Lung (tissue), 12 donors: ENCODE results near the gene BAG5. TPM values are rescaled to one million over a fixed set of nuclear protein-coding genes. Genes with fewer than 3 reads are reported as not detected.

ENCODE experiments used
- ATAC-seq: fragments of 200-7000 bp; cut with Tn5 transposase; one replicate; pipeline ENCODE4 v1.9.1; 2020; ENCODE audit warnings: moderate number of reproducible peaks; ENCODE audit not compliant: insufficient read depth, low FRiP score
- DNase-seq, 3 donors: peaks; one replicate each; pipeline ENCODE4 v3.0.0-alpha.2; 2013 to 2017
- H3K27ac ChIP-seq, 2 donors: one replicate each; pipeline ENCODE4 v1.5.1; 2013; ENCODE audit warnings: mild to moderate bottlenecking in 2 of 2, moderate library complexity in 2 of 2, control low read depth in 1 of 2, inconsistent platforms in 1 of 2, low read depth in 1 of 2, low read length in 1 of 2
- H3K27me3 ChIP-seq, 3 donors: one replicate each; pipeline ENCODE4 v1.5.1; 2013; ENCODE audit warnings: low read length in 2 of 3; ENCODE audit not compliant: control insufficient read depth in 3 of 3, insufficient read depth in 3 of 3
- H3K36me3 ChIP-seq, 4 donors: one replicate each; pipeline ENCODE4 v1.5.1; 2013; ENCODE audit warnings: low read length in 4 of 4, mild to moderate bottlenecking in 1 of 4, moderate library complexity in 1 of 4; ENCODE audit not compliant: control insufficient read depth in 4 of 4, insufficient read depth in 4 of 4
- H3K4me1 ChIP-seq, 5 donors: one replicate each; pipeline ENCODE4 v1.5.1; 2013; ENCODE audit warnings: low read length in 5 of 5, mild to moderate bottlenecking in 2 of 5, moderate library complexity in 1 of 5; ENCODE audit not compliant: control insufficient read depth in 5 of 5, insufficient read depth in 5 of 5
- H3K4me3 ChIP-seq: one replicate; pipeline ENCODE4 v1.5.1; 2013; ENCODE audit warnings: mild to moderate bottlenecking, control low read depth, moderate library complexity
- H3K9ac ChIP-seq, 2 donors: one replicate each; pipeline ENCODE4 v1.5.1; 2013; ENCODE audit warnings: low read length in 2 of 2, control low read depth in 1 of 2; ENCODE audit not compliant: insufficient read depth in 1 of 2
- H3K9me3 ChIP-seq, 4 donors: one replicate each; pipeline ENCODE4 v1.5.1; 2013; ENCODE audit warnings: low read length in 3 of 4, mild to moderate bottlenecking in 1 of 4, moderate library complexity in 1 of 4; ENCODE audit not compliant: control insufficient read depth in 4 of 4, insufficient read depth in 3 of 4
- WGBS, 2 donors: extraction: QIAGEN DNeasy Blood & Tissue Kit; methylation state at CpG; one replicate each; pipeline ENCODE4 v1.1.7; 2013; 5-methylcytosine and 5-hydroxymethylcytosine counted together
- polyA plus RNA-seq, 2 donors: library from polyadenylated mRNA; stranded (reverse); fragments of 200-250 nt; gene quantifications; one replicate each; pipeline ENCODE4 v1.2.1, GENCODE V29; 2013
- total RNA-seq, 2 donors: library from RNA; depleted of rRNA in 1 of 2; stranded (reverse); fragments of >200 nt in 1 of 2; gene quantifications; one replicate each; pipeline ENCODE4 v1.2.1, GENCODE V29; 2014 to 2021
- TF ChIP-seq, protein P1 (sequence below): IDR thresholded peaks from 2 replicates; pipeline ENCODE4 v1.5.1; 2012; ENCODE audit warnings: mild to moderate bottlenecking; ENCODE audit errors: control extremely low read depth, extremely low read depth
- donor health status: control.
- donor health status: control.
- donor health status: Bipolar disorder and iron deficiency.
- donor health status: healthy.
- donor health status: DM: yes; HTN: yes; CAD: no.

Gene BAG5
- total and polyA plus RNA-seq, 4 donors, result 8.7 to 26.0 (median 18.5) TPM

GRCh38 chr14:103561381-103562178, 877 bp downstream of the BAG5 start:
- H3K27ac ChIP-seq, result peak overlapping the region; percentile 97 to 99
- peak overlapping the region; percentile 69 to 81 for H3K9ac ChIP-seq
- peaks cover 5 to 18% (median 12%) of the 10 kb centered on the region in 4 donors for H3K36me3 ChIP-seq
- peaks cover 9 to 38% (median 11%) of the 10 kb centered on the region in 5 donors for H3K4me1 ChIP-seq
- H3K9me3 ChIP-seq, result no peaks in the 10 kb centered on the region
- 5 to 6% methylated on average over 35 to 36 of the region's 36 CpGs for WGBS, 2 donors
- TF ChIP-seq, protein P1, sequence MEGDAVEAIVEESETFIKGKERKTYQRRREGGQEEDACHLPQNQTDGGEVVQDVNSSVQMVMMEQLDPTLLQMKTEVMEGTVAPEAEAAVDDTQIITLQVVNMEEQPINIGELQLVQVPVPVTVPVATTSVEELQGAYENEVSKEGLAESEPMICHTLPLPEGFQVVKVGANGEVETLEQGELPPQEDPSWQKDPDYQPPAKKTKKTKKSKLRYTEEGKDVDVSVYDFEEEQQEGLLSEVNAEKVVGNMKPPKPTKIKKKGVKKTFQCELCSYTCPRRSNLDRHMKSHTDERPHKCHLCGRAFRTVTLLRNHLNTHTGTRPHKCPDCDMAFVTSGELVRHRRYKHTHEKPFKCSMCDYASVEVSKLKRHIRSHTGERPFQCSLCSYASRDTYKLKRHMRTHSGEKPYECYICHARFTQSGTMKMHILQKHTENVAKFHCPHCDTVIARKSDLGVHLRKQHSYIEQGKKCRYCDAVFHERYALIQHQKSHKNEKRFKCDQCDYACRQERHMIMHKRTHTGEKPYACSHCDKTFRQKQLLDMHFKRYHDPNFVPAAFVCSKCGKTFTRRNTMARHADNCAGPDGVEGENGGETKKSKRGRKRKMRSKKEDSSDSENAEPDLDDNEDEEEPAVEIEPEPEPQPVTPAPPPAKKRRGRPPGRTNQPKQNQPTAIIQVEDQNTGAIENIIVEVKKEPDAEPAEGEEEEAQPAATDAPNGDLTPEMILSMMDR, result no peak
- ATAC-seq (peak; percentile 40), DNase-seq (peak in 1 of 3 donors; percentile 38)
- peak overlapping the region; percentile 87 for H3K4me3 ChIP-seq
- H3K27me3 ChIP-seq, result no peaks in the 10 kb centered on the region

DNA sequence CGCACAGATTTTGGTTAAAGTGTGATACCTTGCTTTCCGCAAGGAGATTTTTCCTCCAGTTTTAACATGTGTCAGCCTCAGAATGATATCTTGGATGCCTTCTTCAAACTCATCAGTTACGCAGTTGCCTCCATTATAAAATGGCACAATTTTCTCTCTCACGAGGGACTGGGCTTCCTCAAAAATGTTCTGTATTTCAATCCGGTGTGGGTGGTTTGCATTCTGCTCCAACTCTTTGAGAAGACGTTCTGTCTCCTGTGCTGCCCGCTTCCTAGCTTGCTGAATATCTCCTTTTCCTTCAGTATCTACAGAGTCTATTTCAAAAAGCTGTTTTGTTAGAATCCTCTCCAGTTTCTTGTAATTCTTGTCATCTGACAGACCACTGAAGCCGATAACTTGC, 1.8 kb downstream of the BAG5 start:
- H3K27ac ChIP-seq, result no peak overlapping the region
- H3K4me3 ChIP-seq, result no peak overlapping the region
- DNase-seq (no peak), ATAC-seq (no peak)
- TF ChIP-seq, protein P1, result no peak
- peaks cover 9 to 41% (median 11%) of the 10 kb centered on the region in 5 donors for H3K4me1 ChIP-seq
- peaks cover 5 to 17% (median 13%) of the 10 kb centered on the region in 4 donors for H3K36me3 ChIP-seq
- WGBS, 2 donors, result 58 to 72% methylated on average over 8 of the region's 8 CpGs
- H3K27me3 ChIP-seq, result no peaks in the 10 kb centered on the region
- H3K9ac ChIP-seq, result peak overlapping the region in 1 of 2 donors; percentile 81
- no peaks in the 10 kb centered on the region for H3K9me3 ChIP-seq

DNA sequence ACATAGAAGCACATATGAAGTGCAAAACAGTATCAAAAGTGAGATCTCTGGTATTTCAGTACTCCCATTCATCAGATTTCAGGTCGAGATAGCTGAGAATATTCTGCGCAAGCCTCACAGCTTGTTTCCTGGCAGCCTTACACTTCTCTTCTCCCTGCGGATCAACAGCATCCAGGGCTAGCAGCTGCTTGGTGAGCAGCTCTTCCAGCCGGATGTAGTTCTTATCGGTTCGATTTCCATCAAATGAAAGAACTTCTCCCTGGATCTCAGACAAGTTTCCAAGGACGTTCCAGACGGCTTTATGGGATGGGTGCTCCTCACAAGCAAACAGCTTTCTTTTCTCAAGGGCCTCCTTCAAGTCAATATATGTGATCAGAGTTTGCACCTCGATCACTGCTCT, 2.7 kb downstream of the BAG5 start:
- ATAC-seq (no peak), DNase-seq (no peak)
- peaks cover 9 to 41% (median 11%) of the 10 kb centered on the region in 5 donors for H3K4me1 ChIP-seq
- no peak overlapping the region for H3K9ac ChIP-seq
- H3K9me3 ChIP-seq, result no peaks in the 10 kb centered on the region
- no peaks in the 10 kb centered on the region for H3K27me3 ChIP-seq
- 83 to 86% methylated on average over 9 of the region's 9 CpGs for WGBS, 2 donors
- TF ChIP-seq, protein P1, result no peak
- H3K27ac ChIP-seq, result no peak overlapping the region
- H3K36me3 ChIP-seq, result peaks cover 5 to 17% (median 13%) of the 10 kb centered on the region in 4 donors
- no peak overlapping the region for H3K4me3 ChIP-seq
